ENCODE measurements around the gene GATA2.
A peak's percentile ranks its signal among the peaks of the same experiment; 100 is the strongest.

The GATA2 gene

DNA sequence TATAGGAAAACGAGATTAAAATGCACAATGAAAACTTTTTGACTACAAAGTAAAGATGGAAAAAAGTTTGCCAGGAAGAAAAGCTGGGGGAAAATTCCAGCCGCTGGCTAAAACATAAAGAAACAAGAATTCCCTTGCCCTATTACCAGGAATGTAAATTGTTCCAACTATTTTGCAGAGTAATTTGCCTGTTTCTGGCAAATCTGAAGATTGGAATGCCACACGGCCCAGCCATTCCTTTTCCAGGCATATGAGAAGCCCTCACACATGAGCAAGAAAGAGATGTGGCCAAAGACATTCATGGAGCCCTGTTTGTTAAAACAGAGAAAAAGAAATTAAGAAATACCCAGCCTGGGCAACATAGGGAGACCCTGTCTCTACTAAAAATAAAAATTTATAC lies 8.4 kb upstream of the GATA2 start:
- ATAC-seq, result no peak

DNA sequence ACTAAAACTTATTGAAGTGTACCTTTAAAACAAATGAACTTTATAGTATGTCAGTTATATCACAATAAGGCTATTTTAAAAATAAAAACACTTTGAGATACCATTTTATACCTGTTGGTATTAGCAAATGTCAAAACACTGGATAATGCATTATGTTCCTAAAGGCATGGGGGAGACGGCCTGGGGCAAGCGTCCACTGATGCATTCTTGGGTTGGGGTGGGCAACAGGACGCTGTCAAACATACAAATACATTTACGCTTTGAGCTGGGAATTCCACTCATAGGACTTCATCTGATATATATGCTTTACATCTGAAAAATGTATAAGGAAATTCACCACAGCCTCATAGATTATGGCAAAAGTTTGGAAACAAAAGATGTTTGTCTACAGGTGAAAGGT lies 7.6 kb upstream of the GATA2 start:
- no peak for ATAC-seq

GRCh38 chr3:128499724-128500275 lies 6.8 kb upstream of the GATA2 start:
- ATAC-seq, result no peak

DNA sequence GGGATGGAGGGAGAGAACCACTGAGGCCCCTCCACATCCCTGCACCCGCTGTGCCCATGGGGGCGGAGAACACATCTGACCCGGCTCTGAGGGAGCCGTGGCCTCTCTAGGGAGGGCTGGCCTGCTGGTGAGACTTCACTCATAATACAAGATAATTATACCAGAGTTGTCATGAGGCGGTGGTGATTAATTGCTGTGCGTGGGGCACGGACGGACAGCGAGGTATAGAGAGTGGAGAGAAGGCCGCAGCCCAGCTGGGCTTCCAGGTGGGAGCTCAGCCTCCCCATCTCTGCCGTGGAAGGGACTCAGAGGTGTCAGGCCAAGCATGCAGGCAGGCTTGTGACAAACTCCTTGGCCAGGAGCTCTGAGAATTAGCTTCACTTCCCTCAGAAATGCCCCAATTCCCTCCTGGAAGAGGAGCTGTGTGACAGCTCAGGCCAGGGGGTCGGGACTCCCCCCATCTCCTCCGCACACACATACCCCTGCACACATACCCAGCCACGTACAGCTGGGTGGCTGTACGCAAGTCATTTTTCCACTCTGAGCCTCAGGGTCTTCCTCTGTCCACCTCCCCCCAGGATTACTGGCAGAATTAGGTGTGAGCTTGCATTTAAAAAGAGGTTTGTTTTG lies 6.0 kb upstream of the GATA2 start:
- no peak for ATAC-seq

- ATAC-seq, result no peak
Measured at GRCh38 chr3:128498127-128498626, 5.2 kb upstream of the GATA2 start.

DNA sequence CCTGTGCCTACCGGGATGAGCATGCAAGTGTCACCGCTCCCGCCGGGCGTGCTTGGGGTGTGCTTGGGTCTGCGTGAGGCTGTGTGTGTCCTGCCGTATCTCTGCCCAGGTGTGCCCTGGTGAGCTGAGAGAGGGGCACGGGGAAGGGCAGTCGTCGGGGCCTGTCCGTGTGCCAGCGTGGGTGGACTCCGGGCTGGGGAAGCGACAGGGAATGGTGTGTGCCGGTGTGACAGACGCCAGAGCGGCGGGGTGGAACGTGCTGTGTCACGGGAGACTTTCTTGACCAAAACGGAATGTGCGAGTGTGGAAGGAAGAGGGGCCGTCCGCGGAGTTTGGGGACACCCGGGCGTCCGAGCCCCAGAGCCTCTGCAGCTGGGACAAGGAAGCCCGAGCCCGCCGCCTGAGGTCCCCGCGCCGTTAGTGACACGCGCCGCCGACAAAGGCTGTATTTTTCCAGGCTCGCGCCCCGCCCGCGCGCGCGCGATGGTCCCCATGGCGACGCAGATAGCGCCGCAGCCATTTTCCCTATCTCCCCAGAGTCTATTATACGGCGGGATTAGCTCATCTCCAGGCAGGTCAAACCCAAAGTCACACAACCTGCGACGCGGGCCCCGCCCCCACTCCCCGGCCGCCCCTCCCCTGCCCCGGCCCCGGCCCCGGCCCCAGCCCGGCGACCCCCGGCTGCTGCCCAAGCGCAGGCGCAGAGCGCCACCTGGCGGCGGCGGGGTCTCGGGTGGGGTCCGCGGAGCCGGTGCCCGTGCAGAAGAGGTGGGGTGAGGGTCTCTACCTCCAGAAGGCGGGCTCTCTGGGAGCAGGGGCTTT lies 4.5 kb upstream of the GATA2 start:
- peak; percentile 68 to 69 for ATAC-seq

GRCh38 chr3:128496602-128497304 lies 3.8 kb upstream of the GATA2 start:
- no peak for ATAC-seq

DNA sequence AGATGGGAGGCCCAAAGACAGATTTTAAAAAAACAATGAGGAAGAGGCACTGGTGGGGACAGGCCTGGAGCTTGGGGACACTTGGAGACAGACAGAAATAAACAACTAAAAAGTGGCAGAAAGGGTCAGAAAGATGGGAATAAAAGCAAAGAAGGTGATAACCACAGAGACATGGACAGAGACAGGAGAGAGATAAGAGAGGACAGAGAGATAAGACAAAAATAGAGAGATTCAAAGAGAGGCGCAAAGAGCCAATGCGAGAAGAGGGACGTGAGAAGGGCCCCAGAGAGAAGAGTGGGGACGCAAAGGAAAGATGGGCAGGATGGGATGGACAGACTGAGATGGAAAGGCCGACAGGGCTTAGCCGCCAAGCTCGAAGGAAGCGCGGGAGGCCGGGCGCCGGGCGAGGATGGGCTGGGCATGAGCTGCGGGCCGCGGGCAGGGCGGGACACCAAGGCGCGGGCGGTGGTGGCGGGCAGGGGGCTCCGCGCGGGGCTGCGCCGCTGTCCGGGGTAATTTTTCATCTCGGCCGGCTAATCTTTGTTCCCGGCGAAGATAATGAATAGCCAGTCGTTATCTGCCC lies 3.1 kb upstream of the GATA2 start:
- ATAC-seq, result no peak

GRCh38 chr3:128495435-128495970 lies 2.5 kb upstream of the GATA2 start:
- no peak for ATAC-seq

DNA sequence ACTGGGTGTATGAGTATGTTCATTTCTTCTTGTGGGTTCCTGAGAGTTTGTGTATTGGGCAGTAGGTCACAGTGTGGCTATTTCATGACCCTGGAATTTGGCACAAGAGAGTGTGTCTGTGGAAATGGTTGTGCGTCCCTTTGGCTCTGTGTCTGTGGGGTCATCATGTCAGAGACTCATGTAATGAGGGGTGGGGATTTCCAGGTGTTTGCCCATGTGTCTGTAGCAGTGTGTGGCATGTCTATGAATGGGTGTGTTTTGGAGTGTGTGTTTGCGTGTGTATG lies 1.3 kb upstream of the GATA2 start:
- ATAC-seq, result no peak

GRCh38 chr3:128493570-128494366 lies 767 bp upstream of the GATA2 start:
- ATAC-seq, result no peak

- ATAC-seq, result no peak
Measured at GRCh38 chr3:128491941-128492670, 895 bp downstream of the GATA2 start.

GRCh38 chr3:128491691-128491940 lies 1.4 kb downstream of the GATA2 start:
- no peak for ATAC-seq

GRCh38 chr3:128490915-128491690 lies 1.9 kb downstream of the GATA2 start:
- ATAC-seq, result no peak

DNA sequence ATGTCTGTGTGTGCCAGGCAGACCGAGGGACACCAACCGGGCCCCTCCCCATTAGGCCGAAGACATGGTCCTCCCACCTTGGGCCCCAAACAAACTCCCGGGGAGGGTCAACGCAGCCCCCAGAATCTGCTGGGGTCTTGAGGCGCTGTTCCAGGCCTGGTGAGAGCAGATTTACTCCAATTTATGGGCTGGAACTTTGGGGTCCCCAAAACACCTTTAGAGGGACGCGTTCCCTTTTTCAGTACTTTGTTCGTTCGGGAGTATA lies 2.4 kb downstream of the GATA2 start:
- no peak for ATAC-seq

- ATAC-seq, result no peak
Measured at GRCh38 chr3:128489927-128490649, 2.9 kb downstream of the GATA2 start.

DNA sequence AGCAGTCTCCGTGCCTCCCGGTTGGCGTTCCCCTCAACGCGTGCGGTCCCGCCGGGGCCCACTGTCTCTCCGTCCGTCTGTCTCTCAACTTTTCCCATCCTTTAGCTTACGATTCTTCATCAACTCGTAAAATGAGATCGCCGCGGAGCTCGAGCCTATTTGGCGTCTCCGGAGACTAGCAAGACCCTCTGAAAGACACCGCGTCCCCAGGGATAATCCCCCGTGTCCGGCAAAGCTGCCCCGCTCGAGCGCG lies 3.4 kb downstream of the GATA2 start:
- no peak for ATAC-seq

GRCh38 chr3:128488991-128489673 lies 3.9 kb downstream of the GATA2 start:
- no peak for ATAC-seq

GRCh38 chr3:128488636-128488990 lies 4.4 kb downstream of the GATA2 start:
- no peak for ATAC-seq
